Activated CD8-positive, alpha-beta memory T cell treated with anti-CD3 and anti-CD28 coated beads, Interleukin-2, amount 50 U/mL, for 48 hours (primary cell): ENCODE data around the gene CTNNBL1.
"Not testable (repeated sequence)": the region's sequence is repeated elsewhere in the genome, so short reads cannot be mapped to it uniquely, and the experiment has no call there.

Experiments
- DNase-seq: peaks from one replicate; pipeline ENCODE4 v3.0.0-alpha.2; 2020

The CTNNBL1 gene

GRCh38 chr20:37711994-37712964, 18.4 kb downstream of the CTNNBL1 start:
- DNase-seq, result no peak

GRCh38 chr20:37713396-37713795, 19.6 kb downstream of the CTNNBL1 start:
- DNase-seq, result no peak

GRCh38 chr20:37714978-37715672, 21.3 kb downstream of the CTNNBL1 start:
- no peak for DNase-seq

- DNase-seq, result no peak
These were observed 27.9 kb downstream of the CTNNBL1 start for GRCh38 chr20:37721751-37722150.

- DNase-seq, result not testable (repeated sequence)
These were observed 28.5 kb downstream of the CTNNBL1 start for GRCh38 chr20:37722312-37722711.

GRCh38 chr20:37723668-37724067, 29.8 kb downstream of the CTNNBL1 start:
- DNase-seq, result no peak

- no peak for DNase-seq
These were observed 31.3 kb downstream of the CTNNBL1 start for GRCh38 chr20:37725165-37725564.

- no peak for DNase-seq
These were observed 32.0 kb downstream of the CTNNBL1 start for GRCh38 chr20:37725855-37726254.

GRCh38 chr20:37726321-37726720, 32.5 kb downstream of the CTNNBL1 start:
- DNase-seq, result no peak

GRCh38 chr20:37726971-37727956, 33.4 kb downstream of the CTNNBL1 start:
- DNase-seq, result no peak

- DNase-seq, result no peak
These were observed 34.3 kb downstream of the CTNNBL1 start for GRCh38 chr20:37727957-37728634.

- no peak for DNase-seq
These were observed 34.8 kb downstream of the CTNNBL1 start for GRCh38 chr20:37728635-37728983.

GRCh38 chr20:37729452-37729851, 35.6 kb downstream of the CTNNBL1 start:
- DNase-seq, result no peak

- no peak for DNase-seq
These were observed 36.1 kb downstream of the CTNNBL1 start for GRCh38 chr20:37729909-37730308.

GRCh38 chr20:37733416-37733815, 39.6 kb downstream of the CTNNBL1 start:
- no peak for DNase-seq

- no peak for DNase-seq
These were observed 40.6 kb downstream of the CTNNBL1 start for GRCh38 chr20:37734228-37734985.

GRCh38 chr20:37735541-37735940, 41.7 kb downstream of the CTNNBL1 start:
- DNase-seq, result no peak

GRCh38 chr20:37736132-37736531, 42.3 kb downstream of the CTNNBL1 start:
- DNase-seq, result no peak

- no peak for DNase-seq
These were observed 44.1 kb downstream of the CTNNBL1 start for GRCh38 chr20:37737826-37738420.

GRCh38 chr20:37741055-37741454, 47.2 kb downstream of the CTNNBL1 start:
- no peak for DNase-seq

- no peak for DNase-seq
These were observed 47.7 kb downstream of the CTNNBL1 start for GRCh38 chr20:37741570-37741969.
